ENCODE data around the gene SPAG16.

GRCh38 chr2:213764849-213765248 lies 480.6 kb downstream of the SPAG16 start:
- TF ChIP-seq POLR2A (IDR thresholded peaks at IDR 0.05): no peak
- TF ChIP-seq CTCF (IDR thresholded peaks at IDR 0.05 in 4 of 5, conservative IDR thresholded peaks at IDR 0.05 in 1 of 5): no peak
